Mesenteric fat pad (tissue), 1 donor: Measurements from ENCODE around the gene HSD17B8. TPM values are rescaled to one million over a fixed set of nuclear protein-coding genes. Genes with fewer than 3 reads are reported as not detected.
"Not testable (repeated sequence)": the region's sequence is repeated elsewhere in the genome, so short reads cannot be mapped to it uniquely, and the experiment has no call there.

Experiments used
- DNase-seq: peaks from one replicate; pipeline ENCODE4 v3.0.0-alpha.2; 2020; ENCODE audit warnings: low spot score
- total RNA-seq: library from RNA; stranded (reverse); fragmentation: NEBNext Ultra II Directional; extraction: Animal tissue kit (Norgen Biotek cat#: 25700); gene quantifications from one replicate; pipeline ENCODE4 v1.2.1, GENCODE V29; 2021
- donor health status: DM: yes; HTN: yes; CAD: no.

Gene HSD17B8
- total RNA-seq, 1 donor from 2014 or later, result 5.3 TPM

GRCh38 chr6:33205191-33206026 is 954 bp downstream of the HSD17B8 start:
- no peak for DNase-seq

DNA sequence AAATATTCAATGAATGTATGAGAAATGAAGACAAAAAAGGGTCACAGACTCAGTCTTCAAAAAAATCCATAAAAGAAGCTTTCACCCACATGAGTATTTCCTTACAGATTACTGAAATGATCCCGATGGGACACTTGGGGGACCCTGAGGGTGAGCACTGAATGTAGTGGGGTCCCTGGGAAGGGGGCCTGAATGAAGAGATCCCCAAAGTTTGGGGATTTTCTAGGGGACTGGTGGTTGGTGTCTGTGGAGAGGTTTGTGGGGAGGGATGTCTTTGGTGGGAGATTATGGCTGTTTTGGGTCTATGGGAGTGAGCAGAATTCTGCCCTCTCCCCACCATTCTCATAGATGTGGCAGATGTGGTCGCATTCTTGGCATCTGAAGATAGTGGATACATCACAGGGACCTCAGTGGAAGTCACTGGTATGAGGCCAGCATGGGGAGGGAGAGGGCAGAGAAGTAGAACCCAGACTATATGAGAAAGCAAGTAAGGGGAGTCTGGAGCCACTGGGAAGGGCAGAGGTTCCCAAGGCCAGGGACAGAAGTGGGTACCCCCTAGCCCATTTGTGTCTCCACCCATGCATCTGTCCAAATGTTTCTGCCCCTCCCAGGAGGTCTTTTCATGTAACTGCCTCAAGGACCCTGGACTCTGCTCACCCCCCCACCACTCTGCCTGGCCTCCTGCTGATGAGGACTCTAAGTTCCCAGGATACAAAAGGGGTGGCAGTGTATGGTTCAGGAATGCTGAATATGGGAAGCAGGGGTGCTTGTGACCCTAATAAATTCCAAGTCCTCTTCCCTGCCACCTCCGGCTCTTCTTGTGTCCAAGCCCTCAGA is 1.8 kb downstream of the HSD17B8 start:
- DNase-seq, result peak; percentile 69

GRCh38 chr6:33206864-33207551 is 2.6 kb downstream of the HSD17B8 start:
- peak; percentile 72 for DNase-seq

GRCh38 chr6:33207552-33208090 is 3.2 kb downstream of the HSD17B8 start:
- peak; percentile 90 for DNase-seq

GRCh38 chr6:33208091-33208967 is 3.9 kb downstream of the HSD17B8 start, which contains the start of gene RING1:
Gene RING1, plus strand, starts transcription at chr6:33208500. Its CDS starts 323 bp downstream, at chr6:33208823.
- peak; percentile 96 for DNase-seq

GRCh38 chr6:33209856-33210255 is 5.4 kb downstream of the HSD17B8 start:
- no peak for DNase-seq

- peak; percentile 49 for DNase-seq
Measured at GRCh38 chr6:33211136-33211535, 6.7 kb downstream of the HSD17B8 start.

DNA sequence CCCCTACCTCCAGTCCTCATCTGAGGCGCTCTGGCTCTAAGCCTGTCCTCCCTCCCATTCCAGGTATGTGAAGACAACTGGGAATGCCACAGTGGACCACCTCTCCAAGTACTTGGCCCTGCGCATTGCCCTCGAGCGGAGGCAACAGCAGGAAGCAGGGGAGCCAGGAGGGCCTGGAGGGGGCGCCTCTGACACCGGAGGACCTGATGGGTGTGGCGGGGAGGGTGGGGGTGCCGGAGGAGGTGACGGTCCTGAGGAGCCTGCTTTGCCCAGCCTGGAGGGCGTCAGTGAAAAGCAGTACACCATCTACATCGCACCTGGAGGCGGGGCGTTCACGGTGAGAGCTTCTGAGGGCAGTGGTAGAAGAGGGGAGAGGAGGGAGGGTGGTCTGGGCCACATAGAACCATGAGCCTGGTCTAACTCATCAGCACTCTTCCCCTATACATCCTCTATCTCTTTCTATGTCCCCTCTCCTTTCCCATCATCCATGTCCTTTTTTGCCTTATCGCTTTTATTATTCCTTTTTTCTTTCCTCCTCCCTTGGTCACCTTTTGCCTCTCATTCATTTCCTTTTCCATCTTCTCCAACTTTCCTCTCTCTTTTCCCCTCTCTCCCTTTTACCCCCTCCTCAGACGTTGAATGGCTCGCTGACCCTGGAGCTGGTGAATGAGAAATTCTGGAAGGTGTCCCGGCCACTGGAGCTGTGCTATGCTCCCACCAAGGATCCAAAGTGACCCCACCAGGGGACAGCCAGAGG is 7.4 kb downstream of the HSD17B8 start:
- DNase-seq, result peak; percentile 73

DNA sequence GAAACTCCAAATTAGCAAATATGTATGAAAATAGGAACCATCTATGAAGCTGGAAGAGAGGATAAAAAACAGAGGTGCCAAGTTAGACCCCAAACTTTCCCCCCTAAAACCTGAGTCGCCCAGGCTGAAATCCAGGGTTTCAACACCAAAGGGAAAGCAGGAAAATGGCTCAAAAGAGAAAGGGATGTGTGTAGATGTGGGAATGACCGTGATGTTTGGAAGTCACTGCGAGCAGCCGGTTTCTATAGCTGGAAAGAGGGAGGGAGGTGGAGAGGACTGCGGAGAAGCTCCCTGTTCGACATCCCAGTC is 8.4 kb downstream of the HSD17B8 start:
- no peak for DNase-seq

- peak; percentile 90 for DNase-seq
Measured at GRCh38 chr6:33213166-33213988, 8.9 kb downstream of the HSD17B8 start.

DNA sequence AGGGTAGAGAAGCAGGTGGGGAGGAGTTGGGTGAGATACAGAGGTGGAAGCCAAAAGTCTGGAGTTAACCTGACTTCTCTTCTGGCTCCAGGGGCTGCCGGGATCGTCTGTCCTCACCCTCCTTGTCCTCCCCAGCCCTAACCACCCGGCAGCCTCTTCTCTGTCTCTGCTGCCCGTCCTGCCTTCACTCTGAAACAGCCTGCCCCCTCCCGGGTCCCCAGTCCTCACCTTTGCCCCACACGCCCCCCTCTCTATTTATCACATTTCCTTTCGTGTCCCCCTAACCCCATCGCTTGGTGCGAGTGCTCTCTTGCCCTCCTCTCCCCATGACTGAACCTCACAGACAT is 9.5 kb downstream of the HSD17B8 start:
- peak; percentile 68 for DNase-seq

DNA sequence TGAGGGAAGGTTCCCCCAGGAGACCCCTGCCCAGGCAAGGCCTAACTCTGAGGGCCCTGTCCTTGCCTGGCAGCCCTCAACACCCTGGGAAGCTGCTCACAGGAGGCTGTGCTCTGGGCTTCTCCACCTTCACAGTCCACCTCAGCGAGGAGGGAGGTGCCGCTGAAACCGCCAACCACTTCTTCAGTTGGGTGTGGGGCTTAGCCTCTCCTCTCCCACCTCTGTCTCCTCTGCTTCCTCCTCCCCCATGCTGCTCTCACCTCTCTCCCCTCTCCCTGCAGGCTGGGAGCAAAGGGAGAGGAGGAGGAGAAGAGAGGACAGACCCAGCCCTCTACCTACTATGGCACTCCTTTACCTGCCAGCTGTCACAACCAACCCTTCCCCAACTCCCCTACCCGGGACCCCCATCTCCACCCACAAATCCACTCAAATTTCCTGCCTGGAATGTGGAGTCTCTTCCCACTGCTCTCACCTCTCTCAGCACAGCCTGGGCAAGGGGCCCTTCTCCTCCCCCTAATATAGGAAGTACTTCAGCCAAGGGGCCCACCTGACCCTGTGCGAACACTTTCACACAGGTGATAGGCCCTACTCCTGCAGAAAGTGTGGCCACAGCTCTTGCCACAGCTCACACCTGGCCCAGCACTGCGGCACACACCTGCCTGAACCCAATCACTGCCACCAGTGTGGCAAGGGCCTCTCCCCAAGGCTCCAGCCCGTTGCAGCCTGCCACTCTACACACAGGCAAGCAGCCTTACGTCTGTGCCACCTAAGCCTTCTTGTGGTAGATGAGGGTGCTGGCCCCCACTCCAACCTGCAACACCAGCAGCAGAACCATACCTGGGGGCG is 11.0 kb downstream of the HSD17B8 start:
- DNase-seq, result no peak

- DNase-seq, result no peak
Measured at GRCh38 chr6:33216117-33216649, 11.7 kb downstream of the HSD17B8 start.

- DNase-seq, result no peak
Measured at GRCh38 chr6:33217246-33217645, 12.8 kb downstream of the HSD17B8 start.

- DNase-seq, result peak; percentile 22
Measured at GRCh38 chr6:33217681-33218080, 13.2 kb downstream of the HSD17B8 start.

GRCh38 chr6:33226503-33227120 is 22.2 kb downstream of the HSD17B8 start:
- DNase-seq, result not testable (repeated sequence)

- peak; percentile 67 for DNase-seq
Measured at GRCh38 chr6:33235221-33235634, 30.8 kb downstream of the HSD17B8 start.
